GM18870 (cell line): ENCODE measurements around the gene DEGS2.
"Not testable (repeated sequence)": the region's sequence is repeated elsewhere in the genome, so short reads cannot be mapped to it uniquely, and the experiment has no call there.

Experiments used
- ATAC-seq: cut with Tn5 transposase; IDR thresholded peaks from one replicate; pipeline ENCODE4 v1.9.1; 2021; ENCODE audit warnings: moderate library complexity; ENCODE audit not compliant: unreplicated experiment

DEGS2 gene

DNA sequence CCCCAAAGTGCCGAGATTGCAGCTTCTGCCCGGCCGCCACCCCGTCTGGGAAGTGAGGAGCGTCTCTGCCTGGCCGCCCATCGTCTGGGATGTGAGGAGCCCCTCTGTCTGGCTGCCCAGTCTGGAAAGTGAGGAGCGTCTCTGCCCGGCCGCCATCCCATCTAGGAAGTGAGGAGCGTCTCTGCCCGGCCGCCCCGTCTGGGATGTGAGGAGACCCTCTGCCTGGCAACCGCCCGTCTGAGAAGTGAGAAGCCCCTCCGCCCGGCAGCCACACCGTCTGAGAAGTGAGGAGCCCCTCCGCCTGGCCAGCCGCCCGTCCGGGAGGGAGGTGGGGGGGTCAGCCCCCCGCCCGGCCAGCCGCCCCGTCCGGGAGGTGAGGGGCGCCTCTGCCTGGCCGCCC, 21.2 kb upstream of the DEGS2 start:
- not testable (repeated sequence) for ATAC-seq

DNA sequence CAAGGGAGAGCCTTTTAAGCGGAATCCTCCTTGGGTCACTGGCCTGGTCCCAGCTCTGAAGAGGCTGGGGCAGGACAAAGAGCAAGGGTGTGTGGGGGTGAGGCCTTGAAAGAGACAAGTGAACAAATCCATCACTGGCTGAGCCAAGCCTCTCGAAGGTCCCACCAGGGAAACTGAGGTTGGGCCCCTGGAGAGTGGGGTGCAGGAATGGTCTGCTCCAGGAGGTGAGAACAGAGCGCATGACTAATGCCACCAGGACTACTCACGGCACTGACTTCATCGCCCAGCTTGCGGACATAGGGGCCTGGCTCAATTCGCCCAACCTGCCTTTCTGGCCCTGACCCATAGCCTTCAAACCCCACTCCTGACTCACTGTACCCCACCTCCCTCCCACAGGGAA, 19.2 kb upstream of the DEGS2 start:
- ATAC-seq, result no peak

- no peak for ATAC-seq
These were observed 17.4 kb upstream of the DEGS2 start for GRCh38 chr14:100176811-100177327.

DNA sequence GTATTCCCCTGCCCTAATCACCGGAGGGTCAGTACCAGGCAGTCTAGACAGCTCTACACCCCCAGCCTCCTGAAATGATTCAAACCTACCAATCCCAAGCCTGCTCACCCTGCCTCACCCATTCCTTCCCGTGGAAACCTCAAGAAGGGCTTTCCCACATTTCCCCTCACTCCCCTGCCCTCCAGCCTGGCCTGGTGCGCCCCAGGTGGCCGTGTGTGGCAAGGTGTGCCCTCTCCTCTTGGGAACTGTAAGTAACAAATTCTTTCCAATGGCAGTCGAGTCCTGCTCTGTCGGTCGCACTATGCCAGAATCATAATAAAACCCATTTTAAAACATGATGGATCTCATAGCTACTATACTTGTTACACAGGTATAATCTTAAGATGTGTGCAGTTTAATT, 13.9 kb upstream of the DEGS2 start:
- no peak for ATAC-seq

GRCh38 chr14:100172811-100173210, 13.4 kb upstream of the DEGS2 start:
- no peak for ATAC-seq

DNA sequence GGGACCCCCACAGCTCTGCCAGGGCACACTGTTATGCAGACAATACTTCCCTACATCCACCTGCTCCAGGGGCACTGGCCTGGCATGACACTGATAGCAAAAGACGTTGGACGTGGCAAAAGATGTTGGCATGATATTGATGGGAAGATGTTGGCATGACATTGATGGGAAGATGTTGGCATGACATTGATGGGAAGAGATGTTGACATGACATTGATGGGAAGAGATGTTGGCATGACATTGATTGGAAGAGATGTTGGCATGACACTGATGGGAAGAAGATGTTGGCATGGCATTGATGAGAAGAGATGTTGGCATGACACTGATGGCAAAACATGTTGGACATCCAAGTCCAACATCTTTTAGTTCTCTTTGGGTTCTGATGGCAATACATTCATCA, 11.4 kb upstream of the DEGS2 start:
- ATAC-seq, result no peak

DNA sequence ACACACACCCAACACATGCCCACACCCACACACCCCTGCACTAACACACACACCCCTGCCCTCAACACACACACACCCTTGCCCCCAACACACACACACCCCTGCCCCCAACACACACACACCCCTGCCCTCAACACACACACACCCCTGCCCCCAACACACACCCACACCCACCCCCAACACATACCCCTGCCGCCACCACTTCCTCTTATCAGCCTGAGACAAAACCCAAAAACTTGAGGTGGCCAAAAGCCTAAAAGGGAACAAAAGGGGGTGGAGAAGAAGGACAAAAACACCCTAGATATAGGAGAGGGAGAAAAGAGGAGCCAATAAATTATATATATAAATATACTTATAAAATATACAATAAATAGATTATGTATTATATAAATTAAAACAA, 9.1 kb upstream of the DEGS2 start:
- no peak for ATAC-seq

DNA sequence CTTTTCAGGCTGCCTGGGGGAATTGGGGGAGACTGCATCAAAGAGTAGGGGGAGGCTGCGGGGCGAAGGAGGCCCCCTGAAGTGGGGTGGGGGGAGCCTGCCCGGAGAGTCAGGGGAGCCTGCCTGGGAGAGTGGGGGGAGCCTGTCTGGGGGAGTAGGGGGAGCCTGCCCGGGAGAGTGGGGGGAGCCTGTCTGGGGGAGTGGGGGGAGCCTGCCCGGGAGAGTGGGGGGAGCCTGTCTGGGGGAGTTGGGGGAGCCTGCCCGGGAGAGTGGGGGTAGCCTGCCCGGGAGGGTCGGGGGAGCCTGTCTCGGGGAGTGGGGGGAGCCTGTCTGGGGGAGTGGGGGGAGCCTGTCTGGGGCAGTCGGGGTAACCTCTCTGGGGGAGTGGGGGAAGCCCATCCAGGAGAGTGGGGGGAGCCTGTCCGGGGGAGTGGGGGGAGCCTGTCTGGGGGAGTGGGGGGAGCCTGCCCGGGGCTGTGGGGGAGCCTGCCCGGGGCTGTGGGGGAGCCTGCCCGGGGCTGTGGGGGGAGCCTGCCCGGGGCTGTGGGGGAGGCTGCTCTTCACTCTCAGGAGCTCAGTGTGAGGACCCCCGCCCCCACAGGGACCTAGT, 6.5 kb upstream of the DEGS2 start:
- ATAC-seq, result no peak

DNA sequence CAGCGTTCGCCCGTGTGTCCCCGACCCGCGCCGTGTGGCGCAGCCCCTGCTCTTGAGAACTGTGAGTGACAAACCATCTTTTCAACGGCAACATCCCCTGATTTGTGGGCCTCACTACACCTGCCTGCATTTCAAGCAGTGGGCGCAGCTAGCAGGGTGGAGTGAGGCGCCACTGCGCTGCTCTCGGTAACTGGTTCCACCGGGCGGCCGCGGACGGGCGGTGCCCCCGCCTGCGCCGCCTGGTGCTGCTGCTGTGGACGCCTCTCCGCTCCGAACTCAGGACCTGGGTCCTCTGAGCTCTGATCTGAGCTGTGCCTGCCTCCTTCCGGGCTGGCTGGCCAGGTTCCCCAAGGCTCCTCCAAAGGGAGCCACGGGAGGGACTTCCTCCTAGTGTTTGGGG, 5.9 kb upstream of the DEGS2 start:
- no peak for ATAC-seq

- no peak for ATAC-seq
These were observed 1.1 kb upstream of the DEGS2 start for GRCh38 chr14:100160534-100160916.

GRCh38 chr14:100159865-100160533, 554 bp upstream of the DEGS2 start:
- no peak for ATAC-seq

- ATAC-seq, result no peak
These were observed 815 bp downstream of the DEGS2 start for GRCh38 chr14:100158566-100159093.

DNA sequence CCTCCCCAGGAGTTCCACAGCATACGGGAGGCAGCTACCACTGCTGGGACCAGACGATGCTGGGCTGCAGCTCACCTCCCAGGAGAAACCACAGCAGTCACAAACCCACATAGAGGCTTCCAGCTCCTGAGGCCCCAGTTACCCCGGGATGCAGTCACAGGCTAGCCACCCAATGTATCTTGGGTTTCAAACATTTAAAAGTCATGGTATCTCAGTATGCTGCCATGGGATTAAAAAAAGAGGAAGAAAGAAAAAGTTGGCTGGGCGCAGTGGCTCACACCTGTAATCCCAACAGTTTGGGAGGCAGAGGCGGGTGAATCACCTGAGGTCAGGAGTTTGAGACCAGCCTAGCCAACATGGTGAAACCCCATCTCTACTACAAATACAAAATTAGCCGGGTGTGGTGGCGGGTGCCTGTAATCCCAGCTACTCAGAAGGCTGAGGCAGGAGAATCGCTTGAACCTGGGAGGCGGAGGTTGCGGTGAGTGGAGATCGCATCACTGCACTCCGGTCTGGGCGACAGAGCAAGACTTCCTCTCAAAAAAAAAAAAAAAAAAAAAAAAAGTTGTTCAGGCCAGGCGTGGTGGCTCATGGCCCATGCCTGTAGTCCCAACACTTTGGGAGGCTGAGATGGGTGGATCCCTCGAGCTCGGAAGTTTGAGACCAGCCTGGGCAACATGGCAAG, 1.8 kb downstream of the DEGS2 start:
- ATAC-seq, result not testable (repeated sequence)

- no peak for ATAC-seq
These were observed 2.7 kb downstream of the DEGS2 start for GRCh38 chr14:100156776-100157175.

DNA sequence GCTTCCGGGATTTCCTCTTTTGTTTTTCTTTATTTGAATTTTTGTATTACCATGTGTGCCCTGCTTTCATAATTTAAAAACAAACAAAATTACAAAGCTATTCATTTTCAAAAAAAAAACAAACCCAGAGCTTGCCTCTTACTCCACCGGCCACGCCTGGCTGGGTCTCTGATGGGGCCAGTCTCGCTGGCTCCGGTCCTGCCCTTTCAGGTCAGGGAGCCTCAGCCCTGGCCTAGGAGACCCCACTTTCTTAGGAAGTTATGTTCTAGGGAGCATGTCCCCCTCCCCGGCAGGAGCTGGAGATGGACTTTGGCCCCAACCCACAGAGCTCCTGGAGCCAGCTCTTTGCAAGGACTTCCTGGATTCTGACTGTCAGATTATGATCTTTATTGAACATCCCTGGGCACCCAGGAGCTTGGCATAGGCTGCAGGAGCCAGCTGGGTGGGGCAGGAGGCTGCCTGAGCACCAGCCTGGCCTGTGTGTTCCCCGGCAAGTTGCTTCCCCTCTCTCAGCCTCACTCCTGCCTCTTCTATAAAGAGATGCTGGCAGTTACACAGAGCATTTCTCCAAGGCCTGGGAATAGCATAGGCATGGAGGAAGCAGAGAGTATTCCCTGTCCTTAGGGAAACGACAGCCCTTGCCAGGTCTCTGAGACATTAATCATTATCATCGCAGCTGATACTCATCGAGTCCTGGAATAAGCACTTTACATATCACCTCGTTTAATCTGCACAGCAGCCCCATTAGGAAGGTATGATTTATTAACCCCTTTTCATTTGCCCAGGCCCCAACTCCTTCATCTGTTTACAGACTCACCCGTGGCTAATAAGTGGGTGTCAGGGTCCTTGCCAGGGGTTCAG, 3.5 kb downstream of the DEGS2 start:
- ATAC-seq, result no peak

- ATAC-seq, result no peak
These were observed 4.3 kb downstream of the DEGS2 start for GRCh38 chr14:100155049-100155621.

DNA sequence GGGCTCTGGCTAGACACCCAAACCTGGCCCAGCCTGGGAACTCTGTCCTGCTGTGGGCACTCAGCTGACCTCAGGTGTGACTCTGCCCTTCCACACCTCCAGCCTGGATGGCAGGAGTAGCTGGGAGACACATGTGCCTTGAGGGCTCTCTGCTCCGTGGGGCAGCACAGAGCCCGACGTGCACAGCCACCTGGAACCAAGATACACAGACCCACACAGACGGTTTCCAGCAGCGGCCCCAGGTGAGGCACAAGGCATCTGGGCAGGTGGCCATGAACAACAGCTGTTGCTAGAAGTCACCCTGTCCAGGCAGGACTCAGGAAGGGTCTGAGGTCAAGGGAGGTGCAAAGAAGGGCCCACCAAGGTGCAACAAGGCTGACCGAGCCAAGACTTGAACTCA, 5.9 kb downstream of the DEGS2 start:
- no peak for ATAC-seq

DNA sequence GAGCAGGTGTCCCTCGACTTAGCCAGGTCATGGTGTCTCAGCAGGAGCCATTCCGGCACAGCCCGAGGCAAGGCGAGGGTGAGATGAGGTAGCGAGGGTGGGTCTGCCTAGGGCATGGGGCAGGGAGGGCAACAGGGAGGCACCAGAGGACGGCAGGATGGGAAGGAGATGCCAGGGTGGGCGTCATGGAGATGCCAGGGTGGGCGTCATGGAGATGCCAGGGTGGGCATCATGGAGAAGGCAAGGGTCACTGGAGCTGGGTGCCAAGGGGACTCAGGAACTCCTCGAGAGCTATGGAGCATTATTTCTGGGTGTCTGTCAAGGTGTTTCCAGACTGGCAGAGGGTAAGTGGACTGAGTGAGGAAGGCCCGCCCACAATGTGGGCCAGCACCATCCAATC, 7.4 kb downstream of the DEGS2 start:
- no peak for ATAC-seq

DNA sequence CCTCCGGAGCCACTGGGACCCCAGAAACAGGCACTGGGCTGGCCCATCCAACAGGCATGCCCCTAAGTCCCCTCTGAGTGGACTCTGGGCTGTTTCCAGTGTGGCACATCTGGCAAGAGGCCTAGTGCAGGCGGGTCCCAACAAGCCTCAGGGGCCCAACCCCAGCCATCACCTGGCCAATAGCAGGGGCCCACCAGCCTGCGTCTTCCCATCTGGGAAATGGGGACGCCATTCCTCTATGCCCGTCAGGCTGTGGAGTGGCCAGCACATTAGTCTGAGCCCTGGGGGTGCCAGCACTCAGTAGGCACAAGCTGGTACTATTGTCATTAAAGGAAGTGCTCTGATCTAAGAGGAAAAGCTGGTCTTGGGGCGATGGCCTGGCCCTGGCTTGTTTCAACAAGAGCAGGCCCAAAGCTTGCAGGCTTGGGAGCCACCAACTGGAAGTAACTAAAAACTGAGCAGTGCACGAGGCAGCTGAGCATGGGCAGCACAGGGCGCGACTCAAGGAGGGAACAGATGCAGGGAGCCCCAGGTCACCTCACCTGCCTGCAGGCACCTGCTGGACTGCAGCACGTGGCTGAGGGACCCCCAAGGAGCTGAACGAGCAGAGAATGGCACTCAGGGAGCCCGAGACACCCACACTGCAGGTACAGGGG, 8.4 kb downstream of the DEGS2 start:
- ATAC-seq, result no peak
